ENCODE data around the gene FYCO1.

The FYCO1 gene

GRCh38 chr3:45874677-45875346 is 120.8 kb downstream of the FYCO1 start:
- H3K4me3 ChIP-seq (ENCODE audit: low read depth, low read length): no peak overlapping the region
- no peak for DNase-seq (ENCODE audit: low read depth)

GRCh38 chr3:45873638-45874037 is 122.0 kb downstream of the FYCO1 start:
- no peak for DNase-seq (ENCODE audit: low read depth)
- H3K4me3 ChIP-seq (ENCODE audit: low read depth, low read length): no peak overlapping the region

- no peak for DNase-seq (ENCODE audit: low read depth)
- no peak overlapping the region for H3K4me3 ChIP-seq (ENCODE audit: low read depth, low read length)
Observed at GRCh38 chr3:45873036-45873435, 122.6 kb downstream of the FYCO1 start.

GRCh38 chr3:45872569-45872968 is 123.1 kb downstream of the FYCO1 start:
- DNase-seq (ENCODE audit: low read depth): no peak
- no peak overlapping the region for H3K4me3 ChIP-seq (ENCODE audit: low read depth, low read length)

- DNase-seq (ENCODE audit: low read depth): no peak
- no peak overlapping the region for H3K4me3 ChIP-seq (ENCODE audit: low read depth, low read length)
Observed at GRCh38 chr3:45871780-45872179, 123.8 kb downstream of the FYCO1 start.

- no peak for DNase-seq (ENCODE audit: low read depth)
- H3K4me3 ChIP-seq (ENCODE audit: low read depth, low read length): no peak overlapping the region
Observed at GRCh38 chr3:45870099-45870498, 125.5 kb downstream of the FYCO1 start.

GRCh38 chr3:45869638-45870037 is 126.0 kb downstream of the FYCO1 start:
- H3K4me3 ChIP-seq (ENCODE audit: low read depth, low read length): no peak overlapping the region
- no peak for DNase-seq (ENCODE audit: low read depth)

- DNase-seq (ENCODE audit: low read depth): no peak
- H3K4me3 ChIP-seq (ENCODE audit: low read depth, low read length): no peak overlapping the region
Observed at GRCh38 chr3:45868650-45869049, 127.0 kb downstream of the FYCO1 start.

- no peak for DNase-seq (ENCODE audit: low read depth)
Observed at GRCh38 chr3:45868213-45868612, 127.4 kb downstream of the FYCO1 start.

More at GRCh38 chr3:45868213-45868612, 127.4 kb downstream of the FYCO1 start:
- H3K4me3 ChIP-seq (ENCODE audit: low read depth, low read length): no peak overlapping the region
